ENCODE data around the gene ATE1. TPM values are rescaled to one million over a fixed set of nuclear protein-coding genes. Genes with fewer than 3 reads are reported as not detected.

The ATE1 gene
- total RNA-seq, 3 donors from 2014 or later: 42.9 to 58.9 (median 52.2) TPM

- DNase-seq (no peak), ATAC-seq (no peak)
- intact Hi-C loops (cut with DNase I, micrococcal nuclease): loop anchor here in 1 of 2 donors (10.0 kb wide), 1 partner anchor 792 kb away; no protein-coding TSS in a partner anchor
- no peak for TF ChIP-seq CTCF (IDR thresholded peaks at IDR 0.05)
- Histone ChIP-seq H3K4me1 (ENCODE audit: low read depth) (no peaks in the 10 kb centered on the region), H3K36me3 (ENCODE audit: low read depth) (no peaks in the 10 kb centered on the region), H3K4me3 (no peak overlapping the region), H3K9me3 (no peaks in the 10 kb centered on the region)
These were observed 191.3 kb downstream of the ATE1 start for GRCh38 chr10:121736315-121737130.

GRCh38 chr10:121735263-121735662, 192.6 kb downstream of the ATE1 start:
- no peak for ATAC-seq
- Histone ChIP-seq H3K4me1 (ENCODE audit: low read depth) (no peaks in the 10 kb centered on the region), H3K36me3 (ENCODE audit: low read depth) (no peaks in the 10 kb centered on the region), H3K4me3 (no peak overlapping the region), H3K9me3 (no peaks in the 10 kb centered on the region)
- intact Hi-C loops (cut with DNase I, micrococcal nuclease): loop anchor here in 1 of 2 donors (10.0 kb wide), 1 partner anchor 790 kb away; no protein-coding TSS in a partner anchor
- DNase-seq: no peak
- TF ChIP-seq CTCF (IDR thresholded peaks at IDR 0.05): no peak

- no peaks in the 10 kb centered on the region for H3K9me3 ChIP-seq
- intact Hi-C loops (cut with DNase I, micrococcal nuclease): loop anchor here (5.0 to 10.0 kb wide), 2 partner anchors 790 to 792 kb away; no protein-coding TSS in a partner anchor
- H3K36me3 ChIP-seq (ENCODE audit: low read depth): no peaks in the 10 kb centered on the region
- no peak overlapping the region for H3K4me3 ChIP-seq
- H3K4me1 ChIP-seq (ENCODE audit: low read depth): no peaks in the 10 kb centered on the region
- peak; percentile 53 for TF ChIP-seq CTCF (IDR thresholded peaks at IDR 0.05)
- ATAC-seq: no peak
- peak in 1 of 3 donors; percentile 25 for DNase-seq
These were observed 193.2 kb downstream of the ATE1 start for GRCh38 chr10:121734589-121735045.

GRCh38 chr10:121732656-121733445, 195.0 kb downstream of the ATE1 start:
- no peak overlapping the region for H3K4me3 ChIP-seq
- H3K36me3 ChIP-seq (ENCODE audit: low read depth): no peaks in the 10 kb centered on the region
- H3K4me1 ChIP-seq (ENCODE audit: low read depth): no peaks in the 10 kb centered on the region
- no peak for TF ChIP-seq CTCF (IDR thresholded peaks at IDR 0.05)
- DNase-seq (no peak), ATAC-seq (no peak)
- no peaks in the 10 kb centered on the region for H3K9me3 ChIP-seq
- intact Hi-C loops (cut with DNase I, micrococcal nuclease): loop anchor here (5.0 to 10.0 kb wide), 2 partner anchors 788 to 791 kb away; no protein-coding TSS in a partner anchor

GRCh38 chr10:121732172-121732571, 195.7 kb downstream of the ATE1 start:
- Histone ChIP-seq H3K9me3 (no peaks in the 10 kb centered on the region), H3K4me3 (no peak overlapping the region), H3K4me1 (ENCODE audit: low read depth) (no peaks in the 10 kb centered on the region), H3K36me3 (ENCODE audit: low read depth) (no peaks in the 10 kb centered on the region)
- TF ChIP-seq CTCF (IDR thresholded peaks at IDR 0.05): no peak
- no peak for DNase-seq
- intact Hi-C loops (cut with DNase I, micrococcal nuclease): loop anchor here (5.0 to 10.0 kb wide), 2 partner anchors 787 to 790 kb away; no protein-coding TSS in a partner anchor
- no peak for ATAC-seq
